HEK293T (cell line): ENCODE measurements around the gene GJA1.

ENCODE experiments used
- CTCF ChIA-PET: fragments of 350-600 bp; formaldehyde crosslinking; extraction: SDS; loops from one replicate; lab custom pipeline; 2021; ENCODE audit warnings: antibody characterized with exemption, inconsistent platforms; lab: Yijun Ruan, JAX
- POLR2A ChIA-PET: fragments of 350-600 bp; formaldehyde crosslinking; extraction: SDS; loops from one replicate; lab custom pipeline; 2020; ENCODE audit warnings: antibody characterized with exemption, inconsistent platforms; lab: Yijun Ruan, JAX
- DNase-seq: peaks from one replicate; pipeline ENCODE4 v3.0.0; 2012; ENCODE audit warnings: mixed read lengths; ENCODE audit errors: extremely low spot score
- ARNT ChIP-seq: fragments of 450-650 bp; IDR thresholded peaks from 2 replicates; pipeline ENCODE4 v1.6.1; 2017; ENCODE audit warnings: mild to moderate bottlenecking
- BHLHE40 ChIP-seq: fragments of 450-650 bp; IDR thresholded peaks from 2 replicates; pipeline ENCODE4 v1.6.1; 2016; ENCODE audit warnings: mild to moderate bottlenecking, moderate library complexity, borderline replicate concordance
- CTBP1 ChIP-seq: fragments of 450-650 bp; IDR thresholded peaks from 2 replicates; pipeline ENCODE4 v1.6.1; 2016; ENCODE audit warnings: borderline replicate concordance
- ELF4 ChIP-seq: fragments of 450-650 bp; IDR thresholded peaks from 2 replicates; pipeline ENCODE4 v1.6.1; 2017; ENCODE audit warnings: antibody characterized with exemption
- FOXA1 ChIP-seq: fragments of 450-650 bp; IDR thresholded peaks from 2 replicates; pipeline ENCODE4 v1.6.1; 2016; ENCODE audit warnings: mild to moderate bottlenecking
- FOXK2 ChIP-seq: fragments of 450-650 bp; IDR thresholded peaks from 2 replicates; pipeline ENCODE4 v1.6.1; 2016; ENCODE audit warnings: mild to moderate bottlenecking
- FOXM1 ChIP-seq: fragments of 450-650 bp; IDR thresholded peaks from 2 replicates; pipeline ENCODE4 v1.6.1; 2017; ENCODE audit warnings: mild to moderate bottlenecking, borderline replicate concordance
- HDGF ChIP-seq: fragments of 450-650 bp; IDR thresholded peaks from 2 replicates; pipeline ENCODE4 v1.6.1; 2017; ENCODE audit warnings: antibody characterized with exemption, borderline replicate concordance
- L3MBTL2 ChIP-seq: fragments of 450-650 bp; conservative IDR thresholded peaks from 2 replicates; pipeline ENCODE4 v1.6.1; 2016; ENCODE audit warnings: mild to moderate bottlenecking
- LEF1 ChIP-seq: fragments of 450-650 bp; IDR thresholded peaks from 2 replicates; pipeline ENCODE4 v1.6.1; 2017; ENCODE audit warnings: mild to moderate bottlenecking, borderline replicate concordance
- NFRKB ChIP-seq: fragments of 450-650 bp; IDR thresholded peaks from 2 replicates; pipeline ENCODE4 v1.6.1; 2016; ENCODE audit warnings: mild to moderate bottlenecking, moderate library complexity
- PKNOX1 ChIP-seq: fragments of 450-650 bp; IDR thresholded peaks from 2 replicates; pipeline ENCODE4 v1.6.1; 2016
- SP1 ChIP-seq: fragments of 450-650 bp; IDR thresholded peaks from 2 replicates; pipeline ENCODE4 v1.6.1; 2017
- SUZ12 ChIP-seq: fragments of 450-650 bp; IDR thresholded peaks from 2 replicates; pipeline ENCODE4 v1.6.1; 2016; ENCODE audit warnings: mild to moderate bottlenecking
- TARDBP ChIP-seq: fragments of 450-650 bp; IDR thresholded peaks from 2 replicates; pipeline ENCODE4 v1.6.1; 2016
- ZNF384 ChIP-seq: fragments of 450-650 bp; IDR thresholded peaks from 2 replicates; pipeline ENCODE4 v1.6.1; 2016

Gene GJA1

GRCh38 chr6:121485359-121485811 lies 49.9 kb downstream of the GJA1 start:
- ChIA-PET CTCF (no interaction called here), POLR2A (no interaction called here)
- no peak for DNase-seq
- TF ChIP-seq HDGF (no peak), CTBP1 (no peak; the same call in 1 of the 2 replicates), SP1 (no peak), TARDBP (no peak), NFRKB (no peak)

- TF ChIP-seq HDGF (no peak), ZNF384 (no peak), L3MBTL2 (no peak), BHLHE40 (no peak), ARNT (no peak), SUZ12 (no peak), SP1 (no peak), PKNOX1 (no peak), LEF1 (no peak), NFRKB (no peak), ELF4 (no peak), TARDBP (no peak), FOXA1 (no peak), CTBP1 (no peak), FOXM1 (no peak), FOXK2 (no peak)
- no peak for DNase-seq
- CTCF ChIA-PET = interaction anchor here (0.6 kb wide), 1 partner anchor 390 kb away, joined by 3 read pairs; no protein-coding TSS in a partner anchor
- POLR2A ChIA-PET = no interaction called here
Measured at GRCh38 chr6:121491576-121491975, 56.1 kb downstream of the GJA1 start.

GRCh38 chr6:121492536-121492935 lies 57.1 kb downstream of the GJA1 start:
- TF ChIP-seq CTBP1 = no peak
- TF ChIP-seq SP1 = no peak
- no peak for TF ChIP-seq LEF1
- no peak for TF ChIP-seq FOXM1
- TF ChIP-seq FOXA1 = no peak
- no peak for TF ChIP-seq HDGF
- TF ChIP-seq PKNOX1 = no peak
- TF ChIP-seq ZNF384 = no peak
- no peak for DNase-seq
- ChIA-PET CTCF (no interaction called here), POLR2A (interaction anchor here (1.3 kb wide), 1 partner anchor 55 kb away, joined by 4 read pairs; no protein-coding TSS in a partner anchor)

GRCh38 chr6:121497970-121498375 lies 62.5 kb downstream of the GJA1 start:
- CTCF ChIA-PET = no interaction called here
- TF ChIP-seq CTBP1 (no peak), HDGF (no peak), ZNF384 (0 out of 2 replicates have a peak, but pooled peaks have one; percentile 29), ELF4 (no peak)
- POLR2A ChIA-PET = no interaction called here
- no peak for DNase-seq

- CTCF ChIA-PET = no interaction called here
- DNase-seq = no peak
- POLR2A ChIA-PET = interaction anchor here (1.0 kb wide), 1 partner anchor 61 kb away, joined by 3 read pairs; no protein-coding TSS in a partner anchor
- no peak for TF ChIP-seq FOXK2
- no peak for TF ChIP-seq FOXA1
- TF ChIP-seq FOXM1 = no peak
- TF ChIP-seq CTBP1 = no peak
- TF ChIP-seq HDGF = no peak
- no peak for TF ChIP-seq LEF1
- TF ChIP-seq TARDBP = no peak
Measured at GRCh38 chr6:121498481-121499276, 63.2 kb downstream of the GJA1 start.
